H9 (cell line): ENCODE measurements around the gene TST. TPM values are rescaled to one million over a fixed set of nuclear protein-coding genes. Genes with fewer than 3 reads are reported as not detected.

Source experiments
- DNase-seq: peaks from one replicate; pipeline ENCODE4 v3.0.0-alpha.2; 2017
- H2AFZ ChIP-seq: one replicate; pipeline ENCODE4 v1.6.1; 2013; ENCODE audit warnings: mild to moderate bottlenecking, low read length, control low read depth, moderate library complexity
- H2AK5ac ChIP-seq: 2 replicates; pipeline ENCODE4 v1.6.1; 2013; ENCODE audit warnings: low read length, control low read depth, mixed read lengths; ENCODE audit not compliant: insufficient read length
- H2BK120ac ChIP-seq: one replicate; pipeline ENCODE4 v1.6.1; 2013; ENCODE audit warnings: low read depth, mild to moderate bottlenecking, low read length, control low read depth, inconsistent platforms; ENCODE audit not compliant: poor library complexity, severe bottlenecking
- H2BK12ac ChIP-seq: 2 replicates; pipeline ENCODE4 v1.6.1; 2013; ENCODE audit warnings: low read length, control low read depth, mixed read lengths, low read depth; ENCODE audit not compliant: insufficient read length
- H2BK15ac ChIP-seq: 2 replicates; pipeline ENCODE4 v1.6.1; 2013; ENCODE audit warnings: low read depth, low read length, control low read depth
- H2BK20ac ChIP-seq: one replicate; pipeline ENCODE4 v1.6.1; 2013; ENCODE audit warnings: low read depth, mild to moderate bottlenecking, low read length, control low read depth, inconsistent platforms; ENCODE audit not compliant: poor library complexity, severe bottlenecking
- H2BK5ac ChIP-seq: 2 replicates; pipeline ENCODE4 v1.6.1; 2013; ENCODE audit warnings: low read length, control low read depth, mixed read lengths; ENCODE audit not compliant: insufficient read length
- H3K14ac ChIP-seq: 2 replicates; pipeline ENCODE4 v1.6.1; 2013; ENCODE audit warnings: low read length, control low read depth; ENCODE audit not compliant: insufficient read depth
- H3K18ac ChIP-seq: 2 replicates; pipeline ENCODE4 v1.6.1; 2013; ENCODE audit warnings: low read depth, mild to moderate bottlenecking, mixed read lengths, low read length, control low read depth; ENCODE audit not compliant: insufficient read length
- H3K23ac ChIP-seq: 2 replicates; pipeline ENCODE4 v1.6.1; 2013; ENCODE audit warnings: low read length, control low read depth, mixed read lengths, low read depth; ENCODE audit not compliant: insufficient read length
- H3K23me2 ChIP-seq: 2 replicates; pipeline ENCODE4 v1.6.1; 2013; ENCODE audit warnings: low read depth, mild to moderate bottlenecking, mixed read lengths, low read length, control low read depth; ENCODE audit not compliant: insufficient read length, poor library complexity, severe bottlenecking
- H3K27ac ChIP-seq: 2 replicates; pipeline ENCODE4 v1.5.1; 2013; ENCODE audit warnings: low read length, control low read depth, mixed read lengths, low read depth; ENCODE audit not compliant: insufficient read length
- H3K27me3 ChIP-seq: 2 replicates; pipeline ENCODE4 v1.6.1; 2013; ENCODE audit warnings: low read length, control low read depth, inconsistent platforms; ENCODE audit not compliant: insufficient read depth
- H3K4ac ChIP-seq: 2 replicates; pipeline ENCODE4 v1.6.1; 2013; ENCODE audit warnings: low read depth, mild to moderate bottlenecking, control low read depth, inconsistent platforms, low read length, moderate library complexity
- H3K4me1 ChIP-seq: 2 replicates; pipeline ENCODE4 v1.6.1; 2013; ENCODE audit warnings: low read length, control low read depth, inconsistent platforms; ENCODE audit not compliant: insufficient read depth
- H3K4me2 ChIP-seq: 2 replicates; pipeline ENCODE4 v1.6.1; 2013; ENCODE audit warnings: low read length, control low read depth, mixed read lengths; ENCODE audit not compliant: insufficient read length, insufficient read depth
- H3K56ac ChIP-seq: 2 replicates; pipeline ENCODE4 v1.6.1; 2013; ENCODE audit warnings: low read depth, mild to moderate bottlenecking, mixed read lengths, low read length, control low read depth; ENCODE audit not compliant: insufficient read length
- H3K79me1 ChIP-seq: 2 replicates; pipeline ENCODE4 v1.6.1; 2013; ENCODE audit warnings: low read depth, mild to moderate bottlenecking, moderate library complexity, low read length, control low read depth, inconsistent platforms; ENCODE audit not compliant: insufficient read depth, poor library complexity, severe bottlenecking
- H3K79me2 ChIP-seq: 2 replicates; pipeline ENCODE4 v1.6.1; 2013; ENCODE audit warnings: low read length, control low read depth, inconsistent platforms; ENCODE audit not compliant: insufficient read depth
- H3K9ac ChIP-seq: 2 replicates; pipeline ENCODE4 v1.6.1; 2013; ENCODE audit warnings: low read length, control low read depth, mixed read lengths; ENCODE audit not compliant: insufficient read length; ENCODE audit errors: extremely low read depth
- H3K9me3 ChIP-seq: one replicate; pipeline ENCODE4 v1.6.1; 2013; ENCODE audit warnings: low read depth, low read length, inconsistent platforms; ENCODE audit not compliant: control insufficient read depth
- H3T11ph ChIP-seq: one replicate; pipeline ENCODE4 v1.6.1; 2013; ENCODE audit warnings: mild to moderate bottlenecking, low read length, control low read depth, inconsistent platforms
- H4K20me1 ChIP-seq: one replicate; pipeline ENCODE4 v1.6.1; 2013; ENCODE audit not compliant: control insufficient read depth, insufficient read length, insufficient read depth
- H4K5ac ChIP-seq: 2 replicates; pipeline ENCODE4 v1.6.1; 2013; ENCODE audit warnings: low read depth, mild to moderate bottlenecking, mixed read lengths, low read length, control low read depth; ENCODE audit not compliant: insufficient read length
- H4K8ac ChIP-seq: replicated peaks from 2 replicates; pipeline ENCODE4 v1.6.1; 2013; ENCODE audit warnings: low read length, control low read depth, mixed read lengths, low read depth; ENCODE audit not compliant: insufficient read length
- H4K91ac ChIP-seq: 2 replicates; pipeline ENCODE4 v1.6.1; 2013; ENCODE audit warnings: low read depth, mild to moderate bottlenecking, moderate library complexity, mixed read lengths, low read length, control low read depth; ENCODE audit not compliant: insufficient read length
- H3K27ac Mint-ChIP-seq, 3 experiments: 2 replicates in 2 of 3; 3 replicates in 1 of 3; pipeline ENCODE4 v1.8.0; 2020 to 2021; ENCODE audit warnings: mixed read lengths in 3 of 3, mild to moderate bottlenecking in 1 of 3, moderate library complexity in 1 of 3
- H3K27me3 Mint-ChIP-seq: 2 replicates; pipeline ENCODE4 v1.8.0; 2021; ENCODE audit warnings: low read depth, mild to moderate bottlenecking, moderate library complexity, mixed read lengths
- H3K36me3 Mint-ChIP-seq, 3 experiments: 2 replicates in 2 of 3; 3 replicates in 1 of 3; pipeline ENCODE4 v1.8.0; 2020 to 2021; ENCODE audit warnings: low read depth in 3 of 3, mixed read lengths in 3 of 3; ENCODE audit not compliant: insufficient read depth in 1 of 3
- H3K4me1 Mint-ChIP-seq, 2 experiments: 2 replicates each; pipeline ENCODE4 v1.8.0; 2020; ENCODE audit warnings: mixed read lengths in 2 of 2
- H3K4me3 Mint-ChIP-seq, 2 experiments: 2 replicates in 1 of 2; 3 replicates in 1 of 2; pipeline ENCODE4 v1.8.0; 2020 to 2021; ENCODE audit warnings: mild to moderate bottlenecking in 2 of 2, mixed read lengths in 2 of 2, moderate library complexity in 1 of 2
- H3K9me3 Mint-ChIP-seq, 2 experiments: 2 replicates in 1 of 2; 3 replicates in 1 of 2; pipeline ENCODE4 v1.8.0; 2020; ENCODE audit warnings: mild to moderate bottlenecking in 2 of 2, mixed read lengths in 2 of 2, moderate library complexity in 1 of 2
- WGBS: extraction: QIAGEN DNeasy Blood & Tissue Kit; methylation state at CpG from one replicate; pipeline ENCODE4 v1.1.7; 2013; ENCODE audit warnings: missing lambda C conversion rate, low lambda C conversion rate, mixed read lengths; ENCODE audit not compliant: insufficient read length; ENCODE audit errors: extremely low coverage; 5-methylcytosine and 5-hydroxymethylcytosine counted together
- total RNA-seq: library from RNA; stranded (reverse); gene quantifications from 2 replicates; pipeline ENCODE4 v1.2.1, GENCODE V29; 2021
- TF ChIP-seq, protein P1 (sequence below): fragments of 200-600 bp; sonication (generic); conservative IDR thresholded peaks from 3 replicates; pipeline ENCODE4 v1.8.0; 2021; ENCODE audit warnings: antibody characterized with exemption, mild to moderate bottlenecking

The TST gene
- total RNA-seq, 1 experiment from 2014 or later = 31.9 TPM

DNA sequence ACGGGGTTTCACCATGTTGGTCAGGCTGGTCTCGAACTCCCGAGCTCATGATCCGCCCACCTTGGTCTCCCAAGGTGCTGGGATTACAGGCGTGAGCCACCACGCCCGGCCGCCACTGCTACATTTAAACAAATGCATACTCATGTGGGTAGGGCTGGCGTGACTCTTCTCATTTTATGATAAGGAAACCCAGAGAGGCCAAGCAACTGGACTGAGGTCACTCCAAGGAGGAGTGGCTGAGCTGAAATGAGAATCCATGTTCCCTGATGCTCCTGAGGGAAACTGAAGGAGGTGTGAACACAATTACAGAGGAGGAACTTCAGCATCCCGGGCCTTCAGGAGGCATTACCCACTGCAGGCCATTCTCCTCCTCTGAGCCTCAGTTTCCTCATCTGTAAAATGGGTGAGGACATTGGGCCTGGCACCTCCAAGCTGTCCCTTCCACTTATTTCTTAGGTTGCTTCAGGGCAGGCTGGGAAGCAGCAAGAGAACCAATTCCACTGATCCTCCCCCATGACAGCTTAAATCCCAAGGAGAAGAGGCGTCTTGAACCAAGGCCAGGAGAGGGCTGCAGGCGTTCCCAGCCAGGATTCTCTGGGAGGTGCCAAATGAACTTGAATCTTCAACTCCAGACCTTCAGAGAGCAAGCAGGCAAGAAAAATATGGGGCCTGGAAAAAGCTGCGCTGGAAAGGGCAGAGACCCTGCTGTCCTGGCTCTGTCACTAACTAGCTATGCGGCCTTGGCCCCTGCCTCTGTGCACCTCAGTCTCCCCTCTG is 2.9 kb downstream of the TST start:
- H3K23ac ChIP-seq = no peak overlapping the region
- no peaks in the 10 kb centered on the region for H3K27me3 Mint-ChIP-seq
- H3K27me3 ChIP-seq = no peaks in the 10 kb centered on the region
- H3K9me3 ChIP-seq = no peaks in the 10 kb centered on the region
- H2AK5ac ChIP-seq = no peak overlapping the region
- DNase-seq = no peak
- peaks cover 3% of the 10 kb centered on the region for H4K20me1 ChIP-seq
- no CpG with 5 or more reads among the region's 14 CpGs for WGBS
- no peak overlapping the region for H3K56ac ChIP-seq
- H3K4me1 ChIP-seq = peaks cover 6% of the 10 kb centered on the region; the same call in 1 of the 2 replicates
- no peak overlapping the region for H4K5ac ChIP-seq
- H3K27ac Mint-ChIP-seq = no peak overlapping the region
- no peak overlapping the region for H2BK5ac ChIP-seq
- H3K4me3 Mint-ChIP-seq = peak overlapping the region in 1 of 2 experiments; percentile 29; a peak in 2 of 5 replicates
- peaks cover 2% of the 10 kb centered on the region; the same call in 1 of the 2 replicates for H3K79me2 ChIP-seq
- H2BK120ac ChIP-seq = no peak overlapping the region
- H3K9ac ChIP-seq = no peak overlapping the region
- H3K4me1 Mint-ChIP-seq = peaks cover 21 to 26% of the 10 kb centered on the region in 2 experiments
- no peak overlapping the region for H3K18ac ChIP-seq
- TF ChIP-seq, protein P1, sequence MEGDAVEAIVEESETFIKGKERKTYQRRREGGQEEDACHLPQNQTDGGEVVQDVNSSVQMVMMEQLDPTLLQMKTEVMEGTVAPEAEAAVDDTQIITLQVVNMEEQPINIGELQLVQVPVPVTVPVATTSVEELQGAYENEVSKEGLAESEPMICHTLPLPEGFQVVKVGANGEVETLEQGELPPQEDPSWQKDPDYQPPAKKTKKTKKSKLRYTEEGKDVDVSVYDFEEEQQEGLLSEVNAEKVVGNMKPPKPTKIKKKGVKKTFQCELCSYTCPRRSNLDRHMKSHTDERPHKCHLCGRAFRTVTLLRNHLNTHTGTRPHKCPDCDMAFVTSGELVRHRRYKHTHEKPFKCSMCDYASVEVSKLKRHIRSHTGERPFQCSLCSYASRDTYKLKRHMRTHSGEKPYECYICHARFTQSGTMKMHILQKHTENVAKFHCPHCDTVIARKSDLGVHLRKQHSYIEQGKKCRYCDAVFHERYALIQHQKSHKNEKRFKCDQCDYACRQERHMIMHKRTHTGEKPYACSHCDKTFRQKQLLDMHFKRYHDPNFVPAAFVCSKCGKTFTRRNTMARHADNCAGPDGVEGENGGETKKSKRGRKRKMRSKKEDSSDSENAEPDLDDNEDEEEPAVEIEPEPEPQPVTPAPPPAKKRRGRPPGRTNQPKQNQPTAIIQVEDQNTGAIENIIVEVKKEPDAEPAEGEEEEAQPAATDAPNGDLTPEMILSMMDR = no peak
- H3T11ph ChIP-seq = no peak overlapping the region
- no peak overlapping the region for H3K4me2 ChIP-seq
- no peak overlapping the region for H2BK20ac ChIP-seq
- peaks cover 5 to 14% (median 13%) of the 10 kb centered on the region in 3 experiments; a peak in 6 of 7 replicates for H3K36me3 Mint-ChIP-seq
- no peaks in the 10 kb centered on the region for H3K79me1 ChIP-seq
- no peak overlapping the region for H3K4ac ChIP-seq
- H3K9me3 Mint-ChIP-seq = no peaks in the 10 kb centered on the region
- H3K27ac ChIP-seq = no peak overlapping the region
- H3K14ac ChIP-seq = no peak overlapping the region
- H4K91ac ChIP-seq = no peak overlapping the region
- no peak overlapping the region for H2BK15ac ChIP-seq
- no peak overlapping the region for H4K8ac ChIP-seq
- peaks cover 3% of the 10 kb centered on the region for H3K23me2 ChIP-seq
- no peak overlapping the region for H2BK12ac ChIP-seq
- H2AFZ ChIP-seq = no peak overlapping the region
